Left lung (tissue), 10 donors: ENCODE data around the gene GJC1. TPM values are rescaled to one million over a fixed set of nuclear protein-coding genes. Genes with fewer than 3 reads are reported as not detected.

Source experiments
- ATAC-seq: fragments of 200-7000 bp; cut with Tn5 transposase; one replicate; pipeline ENCODE4 v1.9.1; 2020; ENCODE audit warnings: moderate library complexity
- DNase-seq, 4 donors: peaks; one replicate each; pipeline ENCODE4 v3.0.0-alpha.2; 2013 to 2020
- H3K27ac ChIP-seq, 2 donors: fragments of 200-600 bp; sonication (generic) in 1 of 2; one replicate each; pipeline versions ENCODE4 v1.5.0 to v1.8.0; 2020 to 2021
- H3K27me3 ChIP-seq, 2 donors: fragments of 200-600 bp; sonication (generic) in 1 of 2; one replicate each; pipeline versions ENCODE4 v1.5.0 to v1.8.0; 2020 to 2021
- H3K36me3 ChIP-seq, 2 donors: fragments of 200-600 bp; sonication (generic) in 1 of 2; one replicate each; pipeline versions ENCODE4 v1.5.0 to v1.8.0; 2020 to 2021
- H3K4me1 ChIP-seq, 2 donors: fragments of 200-600 bp; one replicate each; pipeline ENCODE4 v1.8.0; 2021
- H3K4me3 ChIP-seq, 2 donors: fragments of 200-600 bp; sonication (generic) in 1 of 2; one replicate each; pipeline versions ENCODE4 v1.5.0 to v1.8.0; 2020 to 2021; ENCODE audit warnings: mild to moderate bottlenecking in 1 of 2
- H3K9me3 ChIP-seq, 2 donors: fragments of 200-600 bp; sonication (generic) in 1 of 2; one replicate each; pipeline versions ENCODE4 v1.5.0 to v1.8.0; 2020 to 2021
- CTCF ChIP-seq, 2 donors: fragments of 200-600 bp; sonication (generic) in 1 of 2; IDR thresholded peaks; one replicate each; pipeline versions ENCODE4 v1.5.0 to v1.8.0; 2021; ENCODE audit warnings: antibody characterized with exemption in 2 of 2
- intact Hi-C, 2 donors: fragments of 100-400 bp; cut with DNase I; formaldehyde crosslinking; loops; one replicate each; pipeline versions ENCODE4 v1.11.2 to v1.14.2; 2022
- polyA plus RNA-seq, 6 donors: library from polyadenylated mRNA; unstranded; fragments of 120-200 nt; gene quantifications; one replicate each; pipeline ENCODE4 v1.2.1, GENCODE V29; 2013; ENCODE audit not compliant: insufficient read length in 6 of 6
- total RNA-seq, 2 donors: library from RNA; stranded (reverse); fragmentation: NEBNext Ultra II Directional; extraction: Animal tissue kit (Norgen Biotek cat#: 25700); gene quantifications; one replicate each; pipeline ENCODE4 v1.2.1, GENCODE V29; 2021
- donor health status: DM: no; HTN: yes; CAD: no.
- donor health status: DM: no; HTN: no; CAD: no.

GJC1 gene
- total and polyA plus RNA-seq, 8 donors = 17.3 to 52.9 (median 46.2) TPM

- DNase-seq = peak in 1 of 4 donors; percentile 42
- Histone ChIP-seq H3K9me3 (no peaks in the 10 kb centered on the region), H3K4me1 (peaks cover 7 to 14% of the 10 kb centered on the region in 2 donors), H3K27ac (no peak overlapping the region), H3K27me3 (peaks cover 21 to 66% of the 10 kb centered on the region in 2 donors), H3K4me3 (no peak overlapping the region), H3K36me3 (no peaks in the 10 kb centered on the region)
- TF ChIP-seq CTCF (IDR thresholded peaks at IDR 0.05) = no peak
- ATAC-seq = no peak
- intact Hi-C loops = no loop called here
Measured at GRCh38 chr17:44760474-44761308, 69.4 kb downstream of the GJC1 start.

GRCh38 chr17:44759916-44760243 lies 70.2 kb downstream of the GJC1 start:
- Histone ChIP-seq H3K4me1 (peaks cover 7 to 14% of the 10 kb centered on the region in 2 donors), H3K36me3 (no peaks in the 10 kb centered on the region), H3K27me3 (peaks cover 21 to 74% of the 10 kb centered on the region in 2 donors), H3K27ac (no peak overlapping the region), H3K9me3 (no peaks in the 10 kb centered on the region), H3K4me3 (no peak overlapping the region)
- no peak for TF ChIP-seq CTCF (IDR thresholded peaks at IDR 0.05)
- no peak for DNase-seq
- intact Hi-C loops = no loop called here
- no peak for ATAC-seq

- intact Hi-C loops = no loop called here
- Histone ChIP-seq H3K9me3 (no peaks in the 10 kb centered on the region), H3K27me3 (peaks cover 21 to 74% of the 10 kb centered on the region in 2 donors), H3K4me3 (peak overlapping the region; percentile 14 to 15), H3K36me3 (no peaks in the 10 kb centered on the region), H3K4me1 (peaks cover 7 to 14% of the 10 kb centered on the region in 2 donors), H3K27ac (no peak overlapping the region)
- TF ChIP-seq CTCF (IDR thresholded peaks at IDR 0.05) = no peak
- peak; percentile 14 for ATAC-seq
- DNase-seq = peak in 1 of 4 donors; percentile 75
Measured at GRCh38 chr17:44759086-44759915, 70.8 kb downstream of the GJC1 start.

GRCh38 chr17:44758414-44759085 lies 71.5 kb downstream of the GJC1 start, which contains the start of gene ADAM11:
Gene ADAM11, plus strand, starts transcription at chr17:44758988. Its CDS starts 212 bp downstream, at chr17:44759200.
- DNase-seq = peak in 1 of 4 donors; percentile 77
- Histone ChIP-seq H3K27me3 (peaks cover 21 to 74% of the 10 kb centered on the region in 2 donors), H3K9me3 (no peaks in the 10 kb centered on the region), H3K4me1 (peaks cover 7 to 14% of the 10 kb centered on the region in 2 donors), H3K27ac (no peak within 1 kb of the TSS), H3K36me3 (no peaks in the 10 kb centered on the region), H3K4me3 (peak within 1 kb of the TSS; percentile 15 to 19)
- no peak for TF ChIP-seq CTCF (IDR thresholded peaks at IDR 0.05)
- intact Hi-C loops = no loop called here
- ATAC-seq = peak; percentile 48
